ENCODE results near the gene EVA1A.

EVA1A gene

GRCh38 chr2:75596784-75597183 is 36.0 kb upstream of the EVA1A start:
- POLR2A ChIA-PET, result no interaction called here
- Histone ChIP-seq H3K4me1 (ENCODE audit: control insufficient read depth, insufficient read depth, low read length) (no peaks in the 10 kb centered on the region), H3K36me3 (ENCODE audit: control insufficient read depth in 2 of 2, insufficient read depth in 1 of 2, low read length in 2 of 2) (no peaks in the 10 kb centered on the region), H3K4me3 (ENCODE audit: low read depth, low read length) (no peak overlapping the region), H3K9me3 (ENCODE audit: control insufficient read depth, insufficient read depth, low read depth, low read length) (no peaks in the 10 kb centered on the region), H3K27ac (ENCODE audit: extremely low read depth, low read depth, low read length) (no peak overlapping the region)
- CTCF ChIA-PET, result interaction anchor here (0.6 to 2.0 kb wide), 5 partner anchors 10 to 81 kb away, joined by 3 to 11 read pairs (median 9); no protein-coding TSS in a partner anchor
- no peak for TF ChIP-seq ZNF112 (tag by site-specific recombination; IDR thresholded peaks at IDR 0.05)
- no peak for TF ChIP-seq ZNF114 (tag by site-specific recombination; IDR thresholded peaks at IDR 0.05)
- TF ChIP-seq YY1 (tag by site-specific recombination; IDR thresholded peaks at IDR 0.05), result no peak
- TF ChIP-seq WT1 (tag by site-specific recombination; IDR thresholded peaks at IDR 0.05), result no peak
- TF ChIP-seq ZBTB6 (tag by site-specific recombination; IDR thresholded peaks at IDR 0.05), result no peak
- TF ChIP-seq ZNF664 (tag by site-specific recombination; IDR thresholded peaks at IDR 0.05), result no peak
- TF ChIP-seq ZNF280D (tag by site-specific recombination; IDR thresholded peaks at IDR 0.05), result no peak
- no peak for TF ChIP-seq ZNF596 (tag by site-specific recombination; IDR thresholded peaks at IDR 0.05)
- no peak for TF ChIP-seq ZNF423 (tag by site-specific recombination; IDR thresholded peaks at IDR 0.05)

GRCh38 chr2:75595541-75596395 is 35.0 kb upstream of the EVA1A start:
- no peak overlapping the region for H3K27ac ChIP-seq (ENCODE audit: extremely low read depth, low read depth, low read length)
- no peaks in the 10 kb centered on the region for H3K4me1 ChIP-seq (ENCODE audit: control insufficient read depth, insufficient read depth, low read length)
- POLR2A ChIA-PET, result interaction anchor here (0.7 kb wide), 1 partner anchor 661 kb away, joined by 6 read pairs; no protein-coding TSS in a partner anchor
- TF ChIP-seq KLF10 (tag by site-specific recombination; IDR thresholded peaks at IDR 0.05) (no peak), ZNF768 (tag by site-specific recombination; IDR thresholded peaks at IDR 0.05) (no peak), KLF1 (tag by site-specific recombination; IDR thresholded peaks at IDR 0.05) (no peak), ZNF518A (tag by site-specific recombination; conservative IDR thresholded peaks at IDR 0.05; ENCODE audit: low read depth) (no peak), ZNF292 (tag by site-specific recombination; IDR thresholded peaks at IDR 0.05; ENCODE audit: borderline replicate concordance, low read depth) (no peak), ZNF704 (tag by site-specific recombination; IDR thresholded peaks at IDR 0.05) (no peak), EGR2 (tag by site-specific recombination; IDR thresholded peaks at IDR 0.05; ENCODE audit: low read depth) (no peak), ZSCAN4 (tag by site-specific recombination; IDR thresholded peaks at IDR 0.05) (no peak), HOXC10 (CRISPR knock-in tag; IDR thresholded peaks at IDR 0.05) (no peak), ZNF23 (tag by site-specific recombination; IDR thresholded peaks at IDR 0.05; ENCODE audit: borderline replicate concordance) (no peak), ZSCAN16 (tag by site-specific recombination; IDR thresholded peaks at IDR 0.05) (no peak), ZNF488 (tag by site-specific recombination; IDR thresholded peaks at IDR 0.05) (no peak), ZNF785 (tag by site-specific recombination; IDR thresholded peaks at IDR 0.05) (no peak)

More at GRCh38 chr2:75595541-75596395, 35.0 kb upstream of the EVA1A start:
- CTCF ChIA-PET, result interaction anchor here (0.5 to 2.0 kb wide), 6 partner anchors 11 to 244 kb away, joined by 3 to 11 read pairs (median 4); no protein-coding TSS in a partner anchor
- no peak overlapping the region for H3K4me3 ChIP-seq (ENCODE audit: low read depth, low read length)
- H3K9me3 ChIP-seq (ENCODE audit: control insufficient read depth, insufficient read depth, low read depth, low read length), result no peaks in the 10 kb centered on the region
- no peaks in the 10 kb centered on the region for H3K36me3 ChIP-seq (ENCODE audit: control insufficient read depth in 2 of 2, insufficient read depth in 1 of 2, low read length in 2 of 2)
